Measurements from ENCODE around the gene DPP6.

DNA sequence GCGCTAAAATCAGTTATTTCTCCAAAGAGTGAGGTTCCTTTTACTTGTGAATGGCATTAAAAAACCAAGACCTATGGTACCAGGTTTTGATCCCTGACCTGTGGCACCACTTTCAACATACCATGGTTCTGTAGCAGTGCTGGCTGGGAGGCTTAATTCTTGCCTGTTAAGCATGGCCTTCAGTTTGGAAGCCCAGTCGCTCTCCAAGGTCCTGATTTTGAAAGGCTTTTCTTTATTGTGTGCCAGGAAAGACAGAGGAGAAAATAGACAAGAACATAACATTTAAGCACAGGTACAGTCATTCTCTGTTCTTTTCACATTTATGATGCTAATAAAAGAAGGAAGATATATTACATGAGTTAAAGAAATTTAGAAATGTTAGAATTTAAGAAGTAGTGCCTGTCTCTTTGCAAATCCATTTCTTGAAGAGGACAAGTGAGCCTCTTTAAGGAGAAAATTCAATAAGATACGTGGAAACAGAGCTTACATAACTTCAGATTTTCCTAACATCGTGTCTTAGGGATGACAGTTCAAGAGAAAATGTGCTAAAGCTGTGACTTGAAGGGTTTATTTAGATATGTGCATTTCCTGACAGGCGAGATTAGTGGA, 357.6 kb downstream of the DPP6 start:
- TF ChIP-seq, protein P1, sequence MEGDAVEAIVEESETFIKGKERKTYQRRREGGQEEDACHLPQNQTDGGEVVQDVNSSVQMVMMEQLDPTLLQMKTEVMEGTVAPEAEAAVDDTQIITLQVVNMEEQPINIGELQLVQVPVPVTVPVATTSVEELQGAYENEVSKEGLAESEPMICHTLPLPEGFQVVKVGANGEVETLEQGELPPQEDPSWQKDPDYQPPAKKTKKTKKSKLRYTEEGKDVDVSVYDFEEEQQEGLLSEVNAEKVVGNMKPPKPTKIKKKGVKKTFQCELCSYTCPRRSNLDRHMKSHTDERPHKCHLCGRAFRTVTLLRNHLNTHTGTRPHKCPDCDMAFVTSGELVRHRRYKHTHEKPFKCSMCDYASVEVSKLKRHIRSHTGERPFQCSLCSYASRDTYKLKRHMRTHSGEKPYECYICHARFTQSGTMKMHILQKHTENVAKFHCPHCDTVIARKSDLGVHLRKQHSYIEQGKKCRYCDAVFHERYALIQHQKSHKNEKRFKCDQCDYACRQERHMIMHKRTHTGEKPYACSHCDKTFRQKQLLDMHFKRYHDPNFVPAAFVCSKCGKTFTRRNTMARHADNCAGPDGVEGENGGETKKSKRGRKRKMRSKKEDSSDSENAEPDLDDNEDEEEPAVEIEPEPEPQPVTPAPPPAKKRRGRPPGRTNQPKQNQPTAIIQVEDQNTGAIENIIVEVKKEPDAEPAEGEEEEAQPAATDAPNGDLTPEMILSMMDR (IDR thresholded peaks at IDR 0.05 in 2 of 3, conservative IDR thresholded peaks at IDR 0.05 in 1 of 3; ENCODE audit: insufficient read depth in 2 of 3, low read depth in 1 of 3, low read length in 3 of 3) = no peak
- TF ChIP-seq ARID2 (IDR thresholded peaks at IDR 0.05) (no peak), JUND (IDR thresholded peaks at IDR 0.05; ENCODE audit: borderline replicate concordance, low read depth, low read length) (no peak), JUND (tag; IDR thresholded peaks at IDR 0.05; ENCODE audit: borderline replicate concordance, low read depth, low read length) (no peak), EP400 (IDR thresholded peaks at IDR 0.05) (no peak)
